Right lobe of liver (tissue), 4 donors: ENCODE measurements around the gene PCDHB4.
"Not testable (repeated sequence)": the region's sequence is repeated elsewhere in the genome, so short reads cannot be mapped to it uniquely, and the experiment has no call there.

Source experiments
- CTCF ChIP-seq, 4 donors: fragments of 200-600 bp in 3 of 4; fragments of 450-650 bp in 1 of 4; IDR thresholded peaks; one replicate each; pipeline versions ENCODE4 v1.5.1 to v1.8.0; 2016 to 2022; ENCODE audit warnings: antibody characterized with exemption in 4 of 4, mild to moderate bottlenecking in 2 of 4
- POLR2A ChIP-seq: fragments of 450-650 bp; IDR thresholded peaks from one replicate; pipeline ENCODE4 v1.6.1; 2017; ENCODE audit warnings: antibody characterized with exemption, mild to moderate bottlenecking
- donor health status: DM: no; HTN: no; CAD: no.
- donor health status: DM: no; HTN: no; CAD: no.
- donor health status: DM: no; HTN: yes; CAD: no.

GRCh38 chr5:141137346-141137745 is 15.7 kb downstream of the PCDHB4 start:
- TF ChIP-seq CTCF (IDR thresholded peaks at IDR 0.05); POLR2A: not testable (repeated sequence)
